Midbrain (tissue), 1 donor: ENCODE measurements around the gene NIM1K.
"Not testable (repeated sequence)": the region's sequence is repeated elsewhere in the genome, so short reads cannot be mapped to it uniquely, and the experiment has no call there.

Source experiments
- DNase-seq: peaks from one replicate; lab custom pipeline; 2025; lab: John Stamatoyannopoulos, UW

NIM1K gene

DNA sequence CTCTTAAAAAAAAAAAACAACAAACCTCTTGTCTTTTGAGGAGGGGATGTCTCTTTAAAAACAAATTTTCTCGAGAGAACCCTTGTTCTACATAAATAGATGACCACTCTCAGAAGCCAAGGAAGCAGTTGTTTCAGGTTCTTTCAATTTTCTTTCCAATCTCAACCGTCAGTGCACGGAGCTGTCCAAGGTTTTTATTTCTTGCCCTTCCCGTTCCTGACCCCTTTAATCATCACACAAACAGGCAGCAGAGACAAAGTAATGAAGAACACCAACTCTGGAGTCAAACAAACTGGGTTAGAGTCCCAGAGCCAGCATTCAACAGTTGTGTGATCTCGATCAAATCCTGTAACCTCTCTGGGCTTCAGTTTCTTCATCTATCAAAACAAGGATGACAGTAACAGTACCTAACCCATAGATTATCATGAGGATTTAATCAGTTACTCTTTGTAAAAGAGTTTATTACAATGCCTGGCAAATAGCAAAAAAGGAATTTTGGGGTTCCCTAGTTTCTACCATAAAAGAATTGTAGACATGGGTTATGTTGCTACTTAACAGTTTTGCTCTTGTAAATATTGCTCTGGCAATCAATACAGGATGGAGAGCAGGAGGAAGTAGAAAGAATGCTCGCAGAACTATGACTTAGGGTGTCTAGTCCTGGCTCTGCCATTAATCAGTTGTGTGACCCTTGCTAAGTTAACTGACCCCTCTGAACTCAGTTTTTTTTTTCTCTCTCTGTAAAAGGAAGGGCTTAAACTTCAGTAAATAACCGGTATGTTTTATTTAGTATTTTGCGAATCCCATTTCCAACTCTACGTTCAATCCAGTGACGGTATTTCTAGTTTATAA is 1.0 kb upstream of the NIM1K start:
- DNase-seq: peak; percentile 10

DNA sequence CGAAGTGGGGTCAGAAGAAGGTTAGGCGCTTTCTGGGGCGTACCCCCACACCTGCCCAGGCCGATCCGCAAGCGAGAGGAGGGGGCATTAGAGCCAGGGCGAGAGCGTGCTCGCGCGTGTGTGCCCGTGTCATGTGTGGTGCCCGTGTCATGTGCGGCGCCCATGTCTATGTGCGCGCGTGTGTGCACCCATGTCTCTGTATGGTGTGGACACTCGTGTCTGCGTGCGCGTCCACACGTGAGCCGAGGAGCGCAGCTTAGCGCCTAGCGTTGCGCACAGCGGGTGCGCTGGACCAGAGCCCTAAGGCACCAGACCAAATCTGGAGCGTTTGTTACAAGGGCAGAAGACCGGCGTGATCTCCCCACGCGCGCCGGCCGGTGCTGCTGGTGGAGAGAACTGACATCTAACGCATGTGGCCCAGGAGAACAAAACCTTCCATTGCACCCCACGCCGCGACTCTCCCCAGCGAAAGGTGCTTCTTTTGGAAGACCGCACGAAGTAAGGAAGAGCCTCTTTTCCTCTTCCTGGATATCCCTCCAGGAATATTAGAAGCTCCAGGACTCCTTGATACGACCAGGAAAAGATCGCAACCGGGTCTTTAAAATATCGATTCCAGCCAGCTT is 644 bp downstream of the NIM1K start:
- peak; percentile 75 for DNase-seq

DNA sequence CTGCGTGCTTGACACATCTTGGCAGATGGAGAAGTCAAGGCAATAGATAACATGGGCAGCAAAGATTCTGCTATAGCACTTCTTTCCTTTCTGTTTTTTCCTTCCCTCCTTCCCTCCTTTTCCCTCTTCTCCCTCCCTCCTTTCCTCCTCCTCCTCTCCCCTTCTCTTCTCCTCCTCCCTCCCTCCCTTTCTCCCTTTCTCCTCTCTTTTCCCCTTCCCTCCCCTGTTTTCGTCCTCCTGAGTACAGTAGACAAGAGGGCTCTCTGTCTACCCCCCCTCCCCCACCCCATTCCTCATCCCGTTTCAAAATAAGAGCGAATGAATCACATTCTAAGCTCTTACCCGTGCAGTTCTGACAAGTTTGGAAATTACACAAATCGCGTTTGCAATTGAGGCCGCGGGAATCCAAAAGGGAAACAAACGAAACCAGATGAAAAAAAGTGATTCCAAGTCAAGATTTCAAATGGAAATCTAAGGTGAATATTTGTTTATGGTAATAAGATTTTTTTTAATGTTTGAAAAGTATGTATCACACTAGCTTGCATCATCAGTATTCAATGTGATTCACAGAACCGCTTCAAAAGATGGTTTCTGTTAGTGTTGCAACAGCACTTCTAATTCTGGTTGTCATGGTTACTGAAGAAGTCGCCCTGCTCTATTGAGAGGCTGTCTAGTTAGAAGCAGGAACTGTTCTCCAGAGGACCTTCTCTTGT is 1.3 kb downstream of the NIM1K start:
- DNase-seq: peak; percentile 75

DNA sequence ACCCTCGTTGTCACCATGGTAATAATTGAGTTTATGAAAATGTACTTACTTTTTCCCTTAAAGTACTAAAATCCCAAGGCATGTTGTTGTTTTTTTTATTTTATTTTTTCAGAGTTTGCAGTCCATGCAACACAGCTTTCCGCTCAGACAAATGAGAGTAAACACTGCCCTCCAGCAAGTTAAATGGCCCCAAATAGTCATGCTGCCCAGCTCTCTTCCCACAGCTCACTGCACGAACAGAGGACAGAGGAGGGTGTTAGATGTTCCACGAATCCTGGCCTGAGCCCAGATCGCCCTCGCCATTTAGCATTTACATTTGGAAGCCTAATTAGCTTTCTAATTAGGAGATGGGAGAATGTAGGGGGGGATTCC is 1.9 kb downstream of the NIM1K start:
- peak; percentile 75 for DNase-seq

DNA sequence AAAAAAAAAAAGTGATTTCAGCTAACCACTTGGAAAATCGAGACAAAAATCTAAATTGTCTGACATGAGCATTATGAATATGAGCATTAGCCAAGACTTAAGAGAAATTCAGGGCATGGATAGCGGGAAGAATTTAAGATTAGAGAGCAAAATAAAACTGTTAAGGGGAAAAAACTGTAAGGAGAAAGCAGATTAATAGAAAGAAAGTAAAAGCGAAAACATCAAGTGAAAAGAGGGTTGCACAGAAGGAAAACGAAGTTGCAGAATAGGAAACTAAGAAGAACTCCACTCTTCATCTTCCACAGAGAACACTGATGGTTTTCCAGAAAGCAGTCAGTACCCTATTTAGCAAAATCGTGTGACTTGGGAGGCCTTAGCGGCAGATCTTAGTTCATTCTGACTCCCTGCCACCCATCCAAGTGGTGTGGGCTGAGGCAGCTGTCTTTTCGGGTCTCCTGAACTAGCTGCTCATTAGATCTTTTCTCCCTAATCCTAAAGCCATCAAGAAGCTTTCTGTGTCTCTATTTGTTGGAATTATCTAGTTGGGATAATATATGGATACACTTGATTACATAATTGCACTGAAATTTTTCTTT is 3.7 kb downstream of the NIM1K start:
- peak; percentile 11 for DNase-seq

DNA sequence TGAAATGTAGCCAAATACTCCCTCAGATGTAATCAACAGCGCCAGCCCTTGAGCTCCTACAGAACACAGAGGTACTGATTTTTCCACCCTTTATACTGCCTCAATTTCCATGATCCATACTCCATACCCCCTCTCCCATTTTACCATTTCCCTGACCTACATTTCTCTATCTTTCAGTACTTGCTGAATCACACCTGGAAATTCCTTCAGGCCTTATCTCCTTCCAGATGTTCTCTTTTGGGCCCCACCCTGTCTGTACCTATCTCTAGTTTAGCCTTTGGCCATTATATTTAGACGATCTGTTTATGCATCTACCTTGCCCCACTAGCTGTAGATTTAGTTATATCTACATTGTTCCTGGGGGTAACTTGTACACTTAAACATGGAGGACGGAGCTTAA is 5.5 kb downstream of the NIM1K start:
- DNase-seq: no peak

DNA sequence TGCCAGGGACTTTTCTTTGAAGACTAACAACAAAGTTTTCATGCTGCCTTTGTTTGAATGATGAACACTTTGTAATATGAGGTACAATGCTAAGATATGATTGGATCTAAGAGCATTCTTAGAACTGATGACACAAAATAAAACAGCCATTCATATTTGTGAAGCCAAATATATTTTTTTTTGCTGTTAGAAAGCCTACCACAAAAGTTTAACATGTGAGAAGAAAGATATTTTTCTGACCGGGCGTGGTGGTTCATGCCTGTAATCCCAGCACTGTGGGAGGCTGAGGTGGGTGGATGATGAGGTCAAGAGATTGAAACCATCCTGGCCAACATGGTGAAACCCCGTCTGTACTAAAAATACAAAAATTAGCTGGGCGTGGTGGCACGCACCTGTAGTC is 9.4 kb downstream of the NIM1K start:
- not testable (repeated sequence) for DNase-seq

DNA sequence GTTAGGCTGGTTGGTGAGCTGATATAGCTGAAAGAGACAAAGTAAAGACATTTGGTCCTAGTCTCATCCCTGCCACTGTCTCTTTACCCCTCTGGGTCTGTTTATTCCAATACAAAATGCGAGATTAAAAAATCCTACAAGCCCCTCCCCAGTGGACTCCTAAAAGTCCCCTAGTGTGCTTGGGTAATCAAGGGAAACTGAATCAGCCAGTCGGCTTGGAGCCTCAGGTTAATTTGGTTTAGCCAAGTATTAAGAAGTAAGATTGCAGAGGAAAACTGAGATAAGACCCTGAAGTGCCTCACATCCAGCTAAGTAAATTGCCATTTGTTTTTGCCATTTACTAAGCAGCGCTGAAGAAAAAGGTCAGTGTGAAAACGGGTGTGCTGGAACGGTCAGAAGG is 10.4 kb downstream of the NIM1K start:
- DNase-seq: no peak

DNA sequence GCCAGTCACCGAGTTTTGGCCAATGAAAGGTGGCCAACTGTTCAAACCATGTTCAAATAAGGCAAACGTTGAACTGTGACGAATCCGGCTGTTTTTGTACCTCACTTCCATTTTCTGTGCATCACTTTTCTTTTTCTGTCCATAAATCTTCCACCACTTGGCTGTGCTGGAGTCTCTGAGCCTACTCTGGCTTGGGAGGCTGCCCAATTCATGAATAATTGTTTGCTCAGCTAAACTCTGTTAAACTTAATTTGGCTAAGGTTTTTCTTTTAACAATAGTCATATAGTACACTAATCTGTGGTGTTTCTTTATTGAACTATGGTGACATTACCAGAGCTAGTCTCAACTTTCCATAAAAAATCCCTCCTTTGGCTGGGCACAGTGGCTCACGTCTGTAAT is 11.3 kb downstream of the NIM1K start:
- DNase-seq: no peak

DNA sequence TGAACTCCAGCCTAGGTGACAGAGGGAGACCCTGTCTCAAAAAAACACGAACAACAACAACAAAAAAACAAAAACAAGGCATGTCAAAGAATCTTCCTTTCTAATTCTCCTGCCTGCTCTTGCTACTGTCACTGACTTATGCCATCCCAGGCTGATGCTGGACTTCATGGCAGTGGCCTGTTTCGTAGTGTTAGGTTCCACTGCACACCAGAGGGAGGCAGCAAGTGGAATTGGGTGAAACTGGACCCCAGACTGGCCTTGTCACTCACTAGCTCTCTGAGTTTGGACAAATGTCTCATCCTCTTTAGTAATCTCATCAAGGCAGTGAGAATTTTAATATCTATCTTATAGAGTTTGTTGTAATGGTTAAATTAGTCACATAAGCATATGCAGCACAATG is 12.9 kb downstream of the NIM1K start:
- no peak for DNase-seq

DNA sequence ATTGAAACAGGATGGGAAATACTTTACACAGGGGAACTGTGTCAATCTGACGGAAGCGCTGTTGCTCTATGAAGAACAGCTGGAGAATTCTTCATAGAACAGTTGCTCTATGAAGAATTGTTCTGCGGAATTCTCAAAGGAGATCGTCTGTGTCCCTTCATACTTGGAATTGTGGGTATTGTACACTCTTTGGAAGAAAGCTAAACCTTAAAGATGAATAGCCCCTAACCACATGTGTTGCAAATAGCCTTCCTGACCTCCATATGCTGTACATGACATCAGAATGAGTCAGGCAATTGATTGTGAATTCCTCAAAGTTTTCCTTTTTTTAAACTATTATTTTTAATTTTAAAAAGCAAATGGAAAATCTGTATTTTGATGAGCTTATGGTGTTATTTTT is 15.6 kb downstream of the NIM1K start:
- no peak for DNase-seq

DNA sequence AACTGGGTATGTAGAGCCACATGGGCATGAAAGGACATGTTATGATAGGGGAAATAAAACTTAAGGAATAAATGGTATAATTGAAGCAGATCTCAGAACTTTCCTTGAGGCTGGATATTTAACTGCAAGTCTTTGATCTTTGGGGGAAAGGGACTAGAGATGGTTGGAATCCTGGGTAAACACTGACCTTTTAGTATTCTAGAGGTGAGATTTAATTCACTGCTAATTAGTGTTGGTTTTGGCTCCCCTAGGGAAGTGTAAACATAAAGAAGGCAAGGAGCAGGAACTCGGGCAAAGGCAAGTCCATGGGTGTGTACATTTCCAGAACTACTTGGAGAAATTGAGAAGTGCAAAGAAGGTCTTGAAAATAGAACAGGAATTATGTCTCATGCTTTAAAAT is 16.6 kb downstream of the NIM1K start:
- no peak for DNase-seq

DNA sequence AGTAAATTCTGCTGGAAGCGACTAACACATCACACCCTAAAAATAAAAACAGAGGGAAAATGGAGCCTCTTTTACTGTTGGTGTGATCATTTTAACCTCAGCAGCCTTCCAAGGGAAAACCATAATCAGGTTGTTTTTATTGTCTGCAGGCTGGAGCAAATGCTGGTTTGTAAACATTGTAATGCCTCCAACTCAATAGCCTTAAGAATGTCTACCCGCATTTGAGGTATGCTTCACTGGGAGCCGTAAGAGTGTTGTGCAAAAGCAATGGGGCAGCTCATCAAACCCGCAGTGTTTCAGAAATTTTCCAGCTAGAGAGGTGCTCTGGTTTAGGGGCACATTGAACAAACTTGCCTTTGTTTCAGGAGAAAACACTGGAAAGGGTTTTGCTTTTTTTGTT is 17.0 kb downstream of the NIM1K start:
- DNase-seq: no peak

DNA sequence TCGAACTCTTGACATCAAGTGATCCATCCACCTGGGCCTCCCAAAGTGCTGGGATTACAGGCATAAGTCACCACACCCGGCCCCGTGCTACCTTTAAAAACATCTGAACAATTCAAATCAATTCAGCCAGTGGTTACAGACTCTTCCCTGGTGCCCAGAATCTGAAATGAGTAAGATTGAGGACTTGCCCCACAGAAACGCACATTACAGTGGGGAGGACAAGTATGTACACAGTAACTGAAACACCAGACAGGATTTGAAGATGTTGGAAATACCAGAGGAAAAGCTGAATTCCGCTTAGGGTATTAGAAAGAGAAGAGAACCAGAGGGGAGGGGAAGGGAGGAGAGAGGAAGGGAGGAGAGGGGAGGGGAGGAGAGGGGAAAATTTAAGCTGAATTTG is 17.8 kb downstream of the NIM1K start:
- no peak for DNase-seq

DNA sequence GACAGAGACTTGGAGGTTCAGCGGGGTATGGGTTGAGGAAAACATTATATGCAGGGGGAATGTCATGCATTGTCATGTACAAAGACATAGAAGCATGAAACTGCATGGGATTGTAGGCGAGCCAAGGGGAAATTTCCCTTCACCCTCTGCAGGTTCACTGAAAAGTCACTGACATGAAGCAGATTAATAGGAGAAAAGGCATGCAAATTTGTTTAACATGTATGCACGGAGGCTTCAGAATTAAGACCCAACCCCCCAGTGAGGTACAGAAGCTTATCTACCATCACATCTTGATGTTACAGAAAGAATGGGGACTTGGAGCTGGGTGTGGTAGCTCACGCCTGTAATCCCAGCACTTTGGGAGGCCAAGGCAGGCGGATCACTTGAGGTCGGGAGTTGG is 18.5 kb downstream of the NIM1K start:
- no peak for DNase-seq

DNA sequence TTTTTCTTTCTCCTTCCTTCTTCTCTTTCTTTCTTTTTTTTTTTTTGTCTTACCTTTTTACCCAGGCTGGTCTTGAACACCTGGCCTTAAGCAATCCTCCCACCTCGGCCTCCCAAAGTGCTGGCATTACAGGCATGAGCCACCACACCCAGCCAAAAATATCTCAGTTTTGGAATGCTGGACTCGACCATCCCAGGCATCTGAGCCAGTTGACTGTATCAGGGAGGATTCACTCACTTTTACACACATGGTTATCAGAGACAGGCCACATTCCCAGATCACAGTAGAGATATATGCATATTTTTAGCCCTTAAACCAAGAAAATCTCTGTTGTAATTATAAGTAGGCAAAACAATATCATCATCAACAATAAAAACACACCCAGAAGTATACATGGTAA is 21.9 kb downstream of the NIM1K start:
- DNase-seq: no peak

DNA sequence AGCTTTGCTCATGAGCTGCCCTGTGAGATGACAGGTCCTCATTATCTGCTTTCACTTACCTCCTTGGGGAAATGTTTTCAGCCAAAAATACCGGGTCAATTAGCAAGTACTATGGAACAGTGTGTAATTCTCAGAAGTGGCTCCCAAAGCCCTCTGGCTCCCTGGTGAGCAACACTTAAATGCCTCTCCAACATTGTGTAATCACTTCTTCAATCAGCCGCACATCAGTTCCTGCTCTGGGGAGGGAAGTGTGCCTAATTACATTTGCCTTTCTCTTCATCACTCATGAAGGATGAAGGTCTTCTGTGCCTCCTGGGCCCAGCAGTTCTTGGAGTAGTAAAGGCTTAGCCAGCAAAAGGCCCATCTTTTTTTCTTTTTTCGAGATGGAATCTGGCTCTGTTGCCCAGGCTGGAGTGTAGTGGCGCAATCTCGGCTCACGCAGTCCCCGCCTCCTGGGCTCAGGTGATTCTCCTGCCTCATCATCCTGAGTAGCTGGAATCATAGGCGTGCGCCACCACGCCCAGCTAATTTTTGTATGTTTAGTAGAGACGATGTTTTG is 23.1 kb downstream of the NIM1K start:
- DNase-seq: no peak

DNA sequence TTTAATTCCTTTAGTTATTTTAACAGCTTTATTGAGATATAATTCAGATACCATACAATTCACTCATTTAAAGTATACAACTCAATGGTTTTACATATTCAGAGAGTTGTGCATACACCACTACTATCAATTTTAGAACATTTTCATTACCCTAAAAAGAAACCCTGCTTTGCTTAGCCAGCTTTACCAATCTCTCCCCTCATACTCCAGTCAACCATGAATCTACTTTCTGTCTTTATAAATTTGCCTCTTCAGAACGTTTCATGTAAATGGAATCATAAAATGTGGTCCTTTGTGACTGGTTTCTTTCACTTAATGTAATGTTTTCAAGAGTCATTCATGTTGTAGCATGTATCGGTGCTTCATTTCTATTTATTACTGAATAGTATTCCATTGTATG is 24.9 kb downstream of the NIM1K start:
- no peak for DNase-seq

DNA sequence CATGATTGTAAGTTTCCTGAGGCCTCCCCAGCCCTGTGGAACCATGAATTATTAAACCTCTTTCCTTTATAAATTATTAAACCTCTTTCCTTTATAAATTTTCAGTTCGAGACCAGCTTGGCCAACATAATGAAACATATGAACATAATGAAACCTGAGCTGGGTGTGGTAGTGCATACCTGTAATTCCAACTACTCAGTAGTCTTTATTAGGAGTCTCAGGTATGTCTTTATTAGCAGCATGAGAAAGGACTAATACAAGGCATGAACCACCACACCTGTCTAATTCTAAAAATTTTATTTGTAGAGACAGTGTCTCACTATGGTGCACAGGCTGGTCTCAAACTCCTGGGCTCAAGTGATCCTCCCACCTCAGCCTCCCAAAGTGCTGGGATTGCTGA is 27.1 kb downstream of the NIM1K start:
- DNase-seq: no peak

DNA sequence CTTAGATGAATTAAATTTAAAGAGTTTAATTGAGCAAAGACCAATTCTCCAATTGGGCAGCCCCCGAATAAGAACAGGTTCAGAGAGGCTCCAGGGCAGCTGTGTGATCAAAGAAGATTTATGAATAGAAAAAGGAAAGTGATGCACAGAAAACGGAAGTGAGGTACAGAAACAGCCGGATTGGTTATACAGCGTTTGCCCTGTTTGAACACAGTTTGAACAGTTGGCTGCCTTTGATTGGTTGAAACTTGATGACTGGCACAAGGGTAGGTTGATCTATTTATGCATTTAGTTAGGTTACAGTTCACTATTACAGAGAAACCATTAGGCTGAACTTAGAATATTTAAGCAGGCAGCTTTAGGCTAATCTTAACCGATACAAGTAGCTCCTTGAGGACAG is 29.5 kb downstream of the NIM1K start:
- DNase-seq: no peak

DNA sequence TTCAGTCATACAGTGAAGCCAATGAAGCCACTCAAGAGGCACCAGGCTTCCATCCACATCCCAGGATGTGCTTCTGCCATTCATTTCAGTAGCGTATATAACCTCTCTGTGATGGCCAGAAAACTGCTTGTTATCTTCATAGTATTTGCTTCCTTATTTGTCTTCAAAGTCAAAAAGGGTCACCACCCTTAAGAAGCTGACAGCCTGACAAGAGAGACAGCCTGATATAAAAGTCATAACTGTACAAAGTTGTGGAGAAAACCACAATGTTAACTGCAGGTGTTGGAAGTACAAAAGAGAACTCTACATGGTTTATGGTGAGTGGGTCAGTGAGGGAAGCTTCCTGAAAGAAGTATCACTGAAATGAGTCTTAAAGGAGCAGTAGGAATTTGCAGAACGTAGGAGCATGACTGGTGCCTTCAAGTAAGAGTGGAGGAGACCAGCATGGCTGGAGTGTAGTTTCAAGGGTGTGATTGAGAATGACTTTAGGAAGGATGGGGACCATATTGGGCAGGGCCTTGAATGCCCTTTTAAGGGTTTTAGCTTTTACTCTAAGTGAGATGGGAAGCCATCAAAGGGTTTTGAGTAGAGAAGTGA is 33.7 kb downstream of the NIM1K start:
- DNase-seq: no peak

DNA sequence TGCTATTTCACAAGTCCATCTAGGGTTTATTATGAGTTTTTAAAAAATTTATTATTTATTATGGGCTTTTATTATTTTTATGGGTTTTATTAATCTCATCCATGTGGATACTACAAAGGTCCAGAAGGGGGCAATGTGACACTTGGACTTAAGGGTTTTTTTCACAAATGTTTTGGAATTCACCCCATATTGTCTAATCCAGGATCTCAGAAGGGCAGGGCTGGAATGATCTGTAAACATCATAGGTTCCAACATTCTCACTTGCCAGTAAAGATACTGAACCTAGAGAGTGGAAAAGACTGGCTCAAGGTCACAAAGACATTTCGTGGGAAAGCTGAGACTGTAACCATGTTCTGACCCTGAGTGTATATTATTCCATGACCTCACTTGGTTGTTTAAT is 35.6 kb downstream of the NIM1K start:
- no peak for DNase-seq
